ENCODE data around the gene FGD2.

FGD2 gene

GRCh38 chr6:37007340-37008043, 2.0 kb downstream of the FGD2 start:
- TF ChIP-seq EZH2 (IDR thresholded peaks at IDR 0.05), result no peak
- no peak for TF ChIP-seq POLR2AphosphoS5 (IDR thresholded peaks at IDR 0.05; ENCODE audit: borderline replicate concordance, low read depth, low read length)
- TF ChIP-seq FOXP2 (optimal IDR thresholded peaks at IDR 0.05; ENCODE audit: control extremely low read depth, extremely low read length, insufficient read depth), result no peak
- no peak overlapping the region for H3K4me3 ChIP-seq
- no peak overlapping the region for H3K9ac ChIP-seq (ENCODE audit: insufficient read length)
- H3K9me3 ChIP-seq (ENCODE audit: low read depth, low read length), result no peaks in the 10 kb centered on the region
- no peak overlapping the region for H3K27ac ChIP-seq
- DNase-seq (ENCODE audit: low read depth, low spot score), result no peak
- no peaks in the 10 kb centered on the region for H3K36me3 ChIP-seq (ENCODE audit: insufficient read depth, low read length)

GRCh38 chr6:37008484-37009465, 3.3 kb downstream of the FGD2 start:
- H3K9me3 ChIP-seq (ENCODE audit: low read depth, low read length), result no peaks in the 10 kb centered on the region
- H3K9ac ChIP-seq (ENCODE audit: insufficient read length), result no peak overlapping the region
- H3K36me3 ChIP-seq (ENCODE audit: insufficient read depth, low read length), result no peaks in the 10 kb centered on the region
- H3K4me3 ChIP-seq, result no peak overlapping the region
- H3K27ac ChIP-seq, result no peak overlapping the region
- TF ChIP-seq EZH2 (IDR thresholded peaks at IDR 0.05) (no peak), POLR2AphosphoS5 (IDR thresholded peaks at IDR 0.05; ENCODE audit: borderline replicate concordance, low read depth, low read length) (no peak), FOXP2 (optimal IDR thresholded peaks at IDR 0.05; ENCODE audit: control extremely low read depth, extremely low read length, insufficient read depth) (no peak)
- DNase-seq (ENCODE audit: low read depth, low spot score), result no peak

- Histone ChIP-seq H3K9me3 (ENCODE audit: low read depth, low read length) (no peaks in the 10 kb centered on the region), H3K9ac (ENCODE audit: insufficient read length) (no peak overlapping the region), H3K36me3 (ENCODE audit: insufficient read depth, low read length) (no peaks in the 10 kb centered on the region), H3K4me3 (no peak overlapping the region), H3K27ac (no peak overlapping the region)
- no peak for DNase-seq (ENCODE audit: low read depth, low spot score)
- TF ChIP-seq POLR2AphosphoS5 (IDR thresholded peaks at IDR 0.05; ENCODE audit: borderline replicate concordance, low read depth, low read length) (no peak), FOXP2 (optimal IDR thresholded peaks at IDR 0.05; ENCODE audit: control extremely low read depth, extremely low read length, insufficient read depth) (no peak), EZH2 (IDR thresholded peaks at IDR 0.05) (no peak)
Measured at GRCh38 chr6:37010402-37010892, 5.0 kb downstream of the FGD2 start.

DNA sequence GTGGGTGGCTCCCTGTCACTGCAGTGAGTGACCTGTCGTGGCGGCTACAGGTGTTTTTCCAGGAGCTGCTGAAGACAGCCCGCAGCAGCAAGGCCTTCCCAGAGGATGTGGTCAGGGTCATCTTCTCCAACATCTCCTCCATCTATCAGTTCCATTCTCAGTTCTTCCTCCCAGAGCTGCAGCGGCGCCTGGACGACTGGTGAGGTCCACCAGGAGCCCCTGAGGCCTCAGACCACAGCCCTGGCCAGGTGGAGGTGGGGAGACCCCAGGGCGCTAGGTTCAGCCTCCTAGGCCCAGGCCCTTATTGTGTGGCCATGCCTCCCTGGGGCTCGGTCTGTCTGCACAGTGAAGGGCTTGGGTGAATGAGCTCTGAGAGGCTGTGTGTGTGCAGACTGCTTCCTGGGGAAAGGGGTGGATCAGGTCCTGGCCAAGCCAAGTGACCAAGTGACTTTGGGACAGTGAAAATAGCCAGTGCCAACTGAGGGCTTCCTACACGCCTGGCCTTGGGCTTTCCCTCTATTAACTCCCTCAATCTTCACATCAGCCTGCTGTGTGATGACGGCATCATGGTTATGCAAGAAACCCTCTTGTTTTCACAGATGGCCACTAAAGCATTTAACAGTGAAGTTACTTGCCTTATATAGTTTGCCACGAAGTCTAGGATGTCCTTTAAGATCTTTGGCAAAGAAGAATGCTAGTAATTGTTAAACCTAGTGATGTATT, 6.4 kb downstream of the FGD2 start:
- Histone ChIP-seq H3K4me3 (no peak overlapping the region), H3K9me3 (ENCODE audit: low read depth, low read length) (no peaks in the 10 kb centered on the region), H3K36me3 (ENCODE audit: insufficient read depth, low read length) (no peaks in the 10 kb centered on the region), H3K9ac (ENCODE audit: insufficient read length) (no peak overlapping the region), H3K27ac (no peak overlapping the region)
- DNase-seq (ENCODE audit: low read depth, low spot score), result no peak
- TF ChIP-seq EZH2 (IDR thresholded peaks at IDR 0.05) (no peak), FOXP2 (optimal IDR thresholded peaks at IDR 0.05; ENCODE audit: control extremely low read depth, extremely low read length, insufficient read depth) (no peak), POLR2AphosphoS5 (IDR thresholded peaks at IDR 0.05; ENCODE audit: borderline replicate concordance, low read depth, low read length) (no peak)

GRCh38 chr6:37013516-37014491, 8.3 kb downstream of the FGD2 start:
- Histone ChIP-seq H3K9me3 (ENCODE audit: low read depth, low read length) (no peaks in the 10 kb centered on the region), H3K4me3 (no peak overlapping the region), H3K27ac (no peak overlapping the region), H3K36me3 (ENCODE audit: insufficient read depth, low read length) (no peaks in the 10 kb centered on the region), H3K9ac (ENCODE audit: insufficient read length) (no peak overlapping the region)
- TF ChIP-seq POLR2AphosphoS5 (IDR thresholded peaks at IDR 0.05; ENCODE audit: borderline replicate concordance, low read depth, low read length), result no peak
- no peak for DNase-seq (ENCODE audit: low read depth, low spot score)

GRCh38 chr6:37014667-37015066, 9.2 kb downstream of the FGD2 start:
- Histone ChIP-seq H3K36me3 (ENCODE audit: insufficient read depth, low read length) (no peaks in the 10 kb centered on the region), H3K9me3 (ENCODE audit: low read depth, low read length) (no peaks in the 10 kb centered on the region), H3K9ac (ENCODE audit: insufficient read length) (no peak overlapping the region), H3K27ac (no peak overlapping the region), H3K4me3 (no peak overlapping the region)
- TF ChIP-seq EZH2 (IDR thresholded peaks at IDR 0.05), result no peak
- TF ChIP-seq FOXP2 (optimal IDR thresholded peaks at IDR 0.05; ENCODE audit: control extremely low read depth, extremely low read length, insufficient read depth), result no peak
- no peak for TF ChIP-seq POLR2AphosphoS5 (IDR thresholded peaks at IDR 0.05; ENCODE audit: borderline replicate concordance, low read depth, low read length)
- no peak for DNase-seq (ENCODE audit: low read depth, low spot score)

GRCh38 chr6:37015532-37015931, 10.1 kb downstream of the FGD2 start:
- TF ChIP-seq EZH2 (IDR thresholded peaks at IDR 0.05) (no peak), FOXP2 (optimal IDR thresholded peaks at IDR 0.05; ENCODE audit: control extremely low read depth, extremely low read length, insufficient read depth) (no peak)
- no peak for DNase-seq (ENCODE audit: low read depth, low spot score)
- H3K9me3 ChIP-seq (ENCODE audit: low read depth, low read length), result no peaks in the 10 kb centered on the region
- H3K27ac ChIP-seq, result no peak overlapping the region
- H3K9ac ChIP-seq (ENCODE audit: insufficient read length), result no peak overlapping the region
- H3K36me3 ChIP-seq (ENCODE audit: insufficient read depth, low read length), result no peaks in the 10 kb centered on the region
- H3K4me3 ChIP-seq, result no peak overlapping the region

Measured in SK-N-MC (cell line).